Calu3 (cell line): ENCODE measurements around the gene CNTNAP2. TPM values are rescaled to one million over a fixed set of nuclear protein-coding genes. Genes with fewer than 3 reads are reported as not detected.

Experiments used
- BruUV-seq: library from RNA; stranded (reverse); fragments of 400-500 nt; replicated peaks from 2 replicates; lab custom pipeline; 2021; lab: Mats Ljungman, UMichigan
- CTCF ChIA-PET: fragments of 300-600 bp; sonication (Branson Sonifier 250); formaldehyde crosslinking; loops from one replicate; lab custom pipeline; 2022; ENCODE audit warnings: antibody characterized with exemption; lab: Charles Lee
- DNase-seq: peaks from one replicate; pipeline ENCODE4 v3.0.0; 2022
- H3K27ac Mint-ChIP-seq: one replicate; pipeline ENCODE4 v1.8.0; 2022; ENCODE audit warnings: mixed read lengths; ENCODE audit not compliant: unreplicated experiment
- H3K27me3 Mint-ChIP-seq: one replicate; pipeline ENCODE4 v1.8.0; 2022; ENCODE audit warnings: mixed read lengths; ENCODE audit not compliant: unreplicated experiment
- H3K36me3 Mint-ChIP-seq: one replicate; pipeline ENCODE4 v1.8.0; 2022; ENCODE audit warnings: mild to moderate bottlenecking, moderate library complexity, mixed read lengths; ENCODE audit not compliant: insufficient read depth, unreplicated experiment
- H3K4me1 Mint-ChIP-seq: one replicate; pipeline ENCODE4 v1.8.0; 2022; ENCODE audit warnings: mild to moderate bottlenecking, low read depth, mixed read lengths; ENCODE audit not compliant: unreplicated experiment
- H3K4me3 Mint-ChIP-seq: one replicate; pipeline ENCODE4 v1.8.0; 2022; ENCODE audit warnings: mild to moderate bottlenecking, low read depth, moderate library complexity, mixed read lengths; ENCODE audit not compliant: unreplicated experiment
- H3K9me3 Mint-ChIP-seq: one replicate; pipeline ENCODE4 v1.8.0; 2022; ENCODE audit warnings: low read depth, mixed read lengths; ENCODE audit not compliant: unreplicated experiment
- intact Hi-C: fragments of 100-400 bp; cut with micrococcal nuclease; formaldehyde crosslinking; loops from one replicate; pipeline ENCODE4 v1.10.0; 2022; ENCODE audit not compliant: unreplicated experiment
- total RNA-seq: library from RNA; stranded (reverse); gene quantifications from 2 replicates; pipeline ENCODE4 v1.2.3, GENCODE V29; 2022
- TF ChIP-seq, protein P1 (sequence below): fragments of 200-600 bp; IDR thresholded peaks from one replicate; pipeline ENCODE4 v1.8.0; 2022; ENCODE audit warnings: antibody characterized with exemption; ENCODE audit not compliant: unreplicated experiment

The CNTNAP2 gene
- total RNA-seq, 1 experiment from 2014 or later = 1.1 TPM

DNA sequence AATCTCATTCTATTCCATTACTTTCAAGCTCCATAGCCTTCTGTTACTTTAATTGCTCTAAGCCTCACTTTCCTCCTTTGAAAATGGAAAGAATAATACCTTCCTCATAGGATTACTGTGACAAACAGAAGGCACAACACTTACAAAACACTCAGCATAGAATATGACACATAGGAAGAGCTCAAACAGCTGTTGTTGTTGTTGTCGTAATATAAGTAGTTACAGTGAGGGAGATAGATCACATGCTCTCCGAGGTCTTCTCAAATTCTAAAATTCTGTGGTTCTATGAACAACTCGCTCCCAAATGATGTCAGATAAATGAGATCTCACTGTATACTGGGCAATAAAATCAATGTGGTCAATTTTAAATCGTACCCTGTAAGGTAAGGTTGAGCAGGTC is 1424.7 kb downstream of the CNTNAP2 start:
- H3K36me3 Mint-ChIP-seq = no peaks in the 10 kb centered on the region
- no peaks in the 10 kb centered on the region for H3K27me3 Mint-ChIP-seq
- no peak overlapping the region for H3K4me3 Mint-ChIP-seq
- TF ChIP-seq, protein P1, sequence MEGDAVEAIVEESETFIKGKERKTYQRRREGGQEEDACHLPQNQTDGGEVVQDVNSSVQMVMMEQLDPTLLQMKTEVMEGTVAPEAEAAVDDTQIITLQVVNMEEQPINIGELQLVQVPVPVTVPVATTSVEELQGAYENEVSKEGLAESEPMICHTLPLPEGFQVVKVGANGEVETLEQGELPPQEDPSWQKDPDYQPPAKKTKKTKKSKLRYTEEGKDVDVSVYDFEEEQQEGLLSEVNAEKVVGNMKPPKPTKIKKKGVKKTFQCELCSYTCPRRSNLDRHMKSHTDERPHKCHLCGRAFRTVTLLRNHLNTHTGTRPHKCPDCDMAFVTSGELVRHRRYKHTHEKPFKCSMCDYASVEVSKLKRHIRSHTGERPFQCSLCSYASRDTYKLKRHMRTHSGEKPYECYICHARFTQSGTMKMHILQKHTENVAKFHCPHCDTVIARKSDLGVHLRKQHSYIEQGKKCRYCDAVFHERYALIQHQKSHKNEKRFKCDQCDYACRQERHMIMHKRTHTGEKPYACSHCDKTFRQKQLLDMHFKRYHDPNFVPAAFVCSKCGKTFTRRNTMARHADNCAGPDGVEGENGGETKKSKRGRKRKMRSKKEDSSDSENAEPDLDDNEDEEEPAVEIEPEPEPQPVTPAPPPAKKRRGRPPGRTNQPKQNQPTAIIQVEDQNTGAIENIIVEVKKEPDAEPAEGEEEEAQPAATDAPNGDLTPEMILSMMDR = no peak
- no TSS peak for BruUV-seq
- H3K4me1 Mint-ChIP-seq = no peaks in the 10 kb centered on the region
- intact Hi-C loops = no loop called here
- DNase-seq = no peak
- peaks cover 26% of the 10 kb centered on the region for H3K9me3 Mint-ChIP-seq
- no peak overlapping the region for H3K27ac Mint-ChIP-seq
- CTCF ChIA-PET = no interaction called here

DNA sequence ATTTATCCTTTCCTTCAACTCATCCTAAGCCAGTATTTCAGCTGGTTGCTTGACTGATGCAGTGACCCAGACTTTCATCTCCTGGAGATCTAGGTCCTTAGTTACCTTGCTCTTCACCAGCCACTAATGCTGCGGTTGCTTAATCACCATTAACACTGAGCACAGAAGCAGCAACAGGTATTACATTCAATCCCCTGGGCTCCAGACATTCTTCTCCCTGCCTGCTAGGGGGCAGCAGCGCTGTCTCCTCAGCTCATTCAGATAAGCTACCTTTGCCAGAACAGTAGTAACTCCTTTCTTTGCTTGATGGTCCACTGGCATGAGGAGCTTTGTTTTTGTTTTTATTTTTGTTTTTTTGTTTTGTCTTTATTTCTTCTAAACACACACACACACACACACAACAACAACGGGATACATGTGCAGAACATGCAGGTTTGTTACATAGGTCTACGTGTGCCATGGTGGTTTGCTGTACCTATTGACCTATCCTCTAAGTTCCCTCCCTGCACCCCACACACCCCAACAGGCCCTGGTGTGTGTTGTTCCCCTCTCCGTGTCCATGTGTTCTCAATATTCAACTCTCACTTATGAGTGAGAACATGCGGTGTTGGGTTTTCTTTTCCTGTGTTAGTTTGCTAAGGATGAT is 1430.8 kb downstream of the CNTNAP2 start:
- no peak overlapping the region for H3K4me3 Mint-ChIP-seq
- no peaks in the 10 kb centered on the region for H3K27me3 Mint-ChIP-seq
- no peak overlapping the region for H3K27ac Mint-ChIP-seq
- CTCF ChIA-PET = no interaction called here
- no peaks in the 10 kb centered on the region for H3K36me3 Mint-ChIP-seq
- DNase-seq = no peak
- H3K4me1 Mint-ChIP-seq = no peaks in the 10 kb centered on the region
- intact Hi-C loops = no loop called here
- H3K9me3 Mint-ChIP-seq = peaks cover 9% of the 10 kb centered on the region
- TF ChIP-seq, protein P1 = no peak
- no TSS peak for BruUV-seq

DNA sequence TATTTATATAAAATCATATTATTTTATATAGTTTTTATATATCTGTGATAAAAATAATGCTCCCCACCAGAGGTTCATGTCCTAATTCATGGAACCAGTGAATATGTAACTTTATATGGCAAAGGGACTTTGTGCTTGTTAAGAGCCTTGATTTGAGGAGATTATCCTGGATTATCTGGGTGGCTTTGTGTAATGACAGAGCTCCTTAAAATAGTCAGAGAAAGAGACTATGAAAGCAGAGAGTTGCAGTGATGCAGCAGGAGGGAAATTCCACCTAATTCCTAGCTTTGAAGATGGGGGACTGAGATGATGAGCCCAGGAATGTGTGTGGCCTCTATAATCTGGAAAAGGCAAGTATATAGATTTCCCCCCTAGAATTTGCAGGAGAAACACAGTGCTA is 1439.7 kb downstream of the CNTNAP2 start:
- intact Hi-C loops = no loop called here
- DNase-seq = no peak
- Mint-ChIP-seq H3K27ac (no peak overlapping the region), H3K4me1 (no peaks in the 10 kb centered on the region), H3K4me3 (no peak overlapping the region), H3K27me3 (no peaks in the 10 kb centered on the region), H3K9me3 (peaks cover 26% of the 10 kb centered on the region), H3K36me3 (no peaks in the 10 kb centered on the region)
- CTCF ChIA-PET = no interaction called here
- TF ChIP-seq, protein P1 = no peak
- no TSS peak for BruUV-seq

DNA sequence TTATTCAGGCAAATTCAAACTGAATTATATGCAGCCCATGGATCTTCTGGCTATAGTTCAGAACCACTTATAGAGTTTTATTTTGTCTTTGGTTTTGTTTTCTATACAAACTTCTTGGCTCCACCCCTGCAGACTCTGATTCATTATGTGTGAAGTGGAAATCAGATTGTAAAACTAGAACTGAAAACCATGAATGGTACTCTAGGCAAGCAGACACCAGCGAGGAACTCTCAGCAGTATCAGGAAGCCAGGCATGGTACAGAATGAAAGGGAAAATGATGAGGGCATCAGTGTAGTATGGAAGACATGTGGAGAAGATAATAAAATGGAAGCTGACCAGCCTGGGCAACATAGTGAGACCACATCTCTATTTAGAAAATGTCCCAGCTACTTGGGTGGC is 1447.1 kb downstream of the CNTNAP2 start:
- intact Hi-C loops = no loop called here
- TF ChIP-seq, protein P1 = no peak
- Mint-ChIP-seq H3K9me3 (peaks cover 20% of the 10 kb centered on the region), H3K4me3 (no peak overlapping the region), H3K27ac (no peak overlapping the region), H3K27me3 (no peaks in the 10 kb centered on the region), H3K4me1 (no peaks in the 10 kb centered on the region), H3K36me3 (no peaks in the 10 kb centered on the region)
- BruUV-seq = no TSS peak
- DNase-seq = no peak
- CTCF ChIA-PET = no interaction called here
